RWPE2 (cell line): ENCODE measurements around the gene BCL2L11.

Experiments used
- ATAC-seq: fragments of 200-7000 bp; cut with Tn5 transposase; 3 replicates; pipeline ENCODE4 v1.9.1; 2021; ENCODE audit warnings: low read depth
- DNase-seq: peaks from one replicate; pipeline ENCODE4 v3.0.0-alpha.2; 2020; ENCODE audit warnings: low spot score
- H3K27ac ChIP-seq: fragments of 450-650 bp; 2 replicates; pipeline ENCODE4 v1.5.1; 2017; ENCODE audit warnings: mild to moderate bottlenecking; ENCODE audit not compliant: poor library complexity, severe bottlenecking
- H3K27me3 ChIP-seq: fragments of 250-450 bp; sonication (Bioruptor Pico); 2 replicates; pipeline ENCODE4 v1.5.1; 2021; ENCODE audit warnings: mild to moderate bottlenecking, moderate library complexity; ENCODE audit not compliant: insufficient read depth, poor library complexity, severe bottlenecking
- H3K36me3 ChIP-seq: fragments of 250-450 bp; sonication (Bioruptor Pico); 2 replicates; pipeline ENCODE4 v1.5.1; 2020; ENCODE audit warnings: low read depth, mild to moderate bottlenecking, moderate library complexity
- H3K4me1 ChIP-seq: fragments of 250-450 bp; sonication (Bioruptor Pico); 2 replicates; pipeline ENCODE4 v1.5.1; 2021; ENCODE audit warnings: mild to moderate bottlenecking, moderate library complexity; ENCODE audit not compliant: insufficient read depth, poor library complexity, severe bottlenecking
- H3K4me3 ChIP-seq: fragments of 250-450 bp; sonication (Bioruptor Pico); 2 replicates; pipeline ENCODE4 v1.5.1; 2021; ENCODE audit warnings: mild to moderate bottlenecking, moderate library complexity; ENCODE audit not compliant: severe bottlenecking
- H3K9me3 ChIP-seq: fragments of 250-450 bp; sonication (Bioruptor Pico); 2 replicates; pipeline ENCODE4 v1.5.1; 2021; ENCODE audit warnings: mild to moderate bottlenecking, moderate library complexity; ENCODE audit not compliant: severe bottlenecking
- TF ChIP-seq, protein P1 (sequence below): fragments of 450-650 bp; IDR thresholded peaks from one replicate; pipeline ENCODE4 v1.5.1; 2017; ENCODE audit warnings: mild to moderate bottlenecking, moderate library complexity; ENCODE audit not compliant: poor library complexity, severe bottlenecking

BCL2L11 gene

DNA sequence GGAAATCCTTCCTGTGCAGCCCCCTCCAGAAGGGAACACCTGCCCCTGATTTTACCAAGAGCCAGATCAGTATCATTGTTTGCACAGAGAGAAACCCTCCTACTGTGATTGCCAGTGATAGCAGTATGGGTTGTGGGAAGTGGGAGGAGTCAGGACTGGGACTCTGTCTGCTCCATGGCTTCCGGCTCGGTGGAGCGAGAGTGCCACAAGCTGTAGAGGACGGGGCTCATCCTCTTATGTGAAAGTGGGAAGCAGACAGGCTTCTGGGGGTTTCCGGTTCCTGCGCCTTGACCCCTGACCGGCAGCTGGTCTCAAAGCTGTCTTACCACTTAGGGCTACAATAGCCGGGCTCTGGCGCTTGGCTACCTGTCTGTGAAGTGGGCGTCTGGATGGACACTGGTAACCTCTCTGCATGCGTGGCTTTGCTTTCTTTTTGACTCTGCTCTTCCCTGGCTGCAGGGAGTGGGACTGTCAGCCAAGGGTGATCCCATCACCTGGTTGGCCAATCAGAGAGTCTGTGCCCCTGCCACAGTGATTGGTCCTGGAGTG, 79.7 kb downstream of the BCL2L11 start:
- DNase-seq = no peak
- no peaks in the 10 kb centered on the region for H3K27me3 ChIP-seq

DNA sequence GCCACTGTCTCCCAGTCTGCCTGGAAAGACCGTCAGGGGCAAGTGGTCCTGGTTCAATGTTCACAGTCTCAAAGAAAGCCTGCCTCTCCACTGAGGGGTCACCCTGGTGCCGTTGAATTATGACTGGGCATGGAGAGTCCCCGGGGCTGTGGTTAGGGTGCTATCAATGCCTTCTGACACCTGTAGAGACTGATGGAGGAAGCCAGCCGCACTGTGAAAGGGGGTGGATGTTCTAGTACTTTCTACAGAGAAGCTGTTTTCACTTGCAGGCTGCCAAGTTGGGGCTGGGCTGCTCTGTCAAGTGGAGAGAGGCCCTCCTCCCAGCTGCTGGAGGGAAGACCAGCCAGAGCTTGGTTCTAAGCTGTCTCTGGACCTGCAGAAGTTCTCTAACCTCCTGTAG, 80.5 kb downstream of the BCL2L11 start:
- no peak for ATAC-seq
- Histone ChIP-seq H3K27me3 (no peaks in the 10 kb centered on the region), H3K4me1 (no peaks in the 10 kb centered on the region), H3K27ac (no peak overlapping the region), H3K9me3 (no peaks in the 10 kb centered on the region), H3K36me3 (no peaks in the 10 kb centered on the region), H3K4me3 (no peak overlapping the region)
- TF ChIP-seq, protein P1, sequence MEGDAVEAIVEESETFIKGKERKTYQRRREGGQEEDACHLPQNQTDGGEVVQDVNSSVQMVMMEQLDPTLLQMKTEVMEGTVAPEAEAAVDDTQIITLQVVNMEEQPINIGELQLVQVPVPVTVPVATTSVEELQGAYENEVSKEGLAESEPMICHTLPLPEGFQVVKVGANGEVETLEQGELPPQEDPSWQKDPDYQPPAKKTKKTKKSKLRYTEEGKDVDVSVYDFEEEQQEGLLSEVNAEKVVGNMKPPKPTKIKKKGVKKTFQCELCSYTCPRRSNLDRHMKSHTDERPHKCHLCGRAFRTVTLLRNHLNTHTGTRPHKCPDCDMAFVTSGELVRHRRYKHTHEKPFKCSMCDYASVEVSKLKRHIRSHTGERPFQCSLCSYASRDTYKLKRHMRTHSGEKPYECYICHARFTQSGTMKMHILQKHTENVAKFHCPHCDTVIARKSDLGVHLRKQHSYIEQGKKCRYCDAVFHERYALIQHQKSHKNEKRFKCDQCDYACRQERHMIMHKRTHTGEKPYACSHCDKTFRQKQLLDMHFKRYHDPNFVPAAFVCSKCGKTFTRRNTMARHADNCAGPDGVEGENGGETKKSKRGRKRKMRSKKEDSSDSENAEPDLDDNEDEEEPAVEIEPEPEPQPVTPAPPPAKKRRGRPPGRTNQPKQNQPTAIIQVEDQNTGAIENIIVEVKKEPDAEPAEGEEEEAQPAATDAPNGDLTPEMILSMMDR = no peak
- DNase-seq = no peak

More for the DNA sequence above, 79.7 kb downstream of the BCL2L11 start:
- Histone ChIP-seq H3K9me3 (no peaks in the 10 kb centered on the region), H3K27ac (no peak overlapping the region), H3K4me1 (no peaks in the 10 kb centered on the region), H3K36me3 (no peaks in the 10 kb centered on the region), H3K4me3 (no peak overlapping the region)
- TF ChIP-seq, protein P1 = no peak
- no peak for ATAC-seq

DNA sequence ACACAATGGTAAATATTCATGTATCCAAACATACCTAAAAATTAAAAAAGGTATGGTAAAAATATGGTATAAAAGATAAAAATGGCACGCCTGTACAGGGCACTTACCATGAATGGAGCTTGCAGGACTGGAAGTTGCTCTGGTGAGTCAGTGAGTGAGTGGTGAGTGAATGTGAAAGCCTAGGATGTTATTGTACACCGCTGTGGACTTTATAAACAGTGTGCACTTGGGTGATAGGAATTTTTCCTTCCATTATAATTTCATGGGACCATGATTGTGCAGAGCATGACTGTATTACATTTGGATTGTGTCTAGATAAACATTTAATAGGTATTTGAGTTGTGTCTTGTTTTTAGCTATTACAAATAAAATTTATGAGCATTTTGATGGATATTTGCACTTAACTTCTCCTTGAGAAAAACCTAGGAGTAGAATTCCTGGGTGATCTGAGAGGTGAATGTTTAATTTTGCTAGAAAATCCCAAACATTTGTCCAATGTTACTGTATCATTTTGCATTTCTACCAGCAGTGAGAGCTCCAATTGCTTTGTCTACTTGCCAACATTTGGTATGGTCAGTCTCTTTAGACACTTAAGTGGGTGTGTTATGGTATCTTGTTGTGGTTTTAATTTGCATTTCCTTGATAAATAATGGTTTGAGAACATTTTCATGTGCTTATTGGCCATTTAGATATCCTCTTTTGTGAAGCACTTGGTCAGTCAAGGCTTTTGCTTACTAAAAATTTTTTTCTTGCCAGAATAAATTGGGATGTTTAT, 81.7 kb downstream of the BCL2L11 start:
- TF ChIP-seq, protein P1 = no peak
- H3K27me3 ChIP-seq = no peaks in the 10 kb centered on the region
- H3K36me3 ChIP-seq = no peaks in the 10 kb centered on the region
- ATAC-seq (peak; percentile 64; the same call in 2 of the 3 replicates), DNase-seq (no peak)
- no peak overlapping the region for H3K4me3 ChIP-seq
- no peaks in the 10 kb centered on the region for H3K9me3 ChIP-seq
- no peak overlapping the region for H3K27ac ChIP-seq
- no peaks in the 10 kb centered on the region for H3K4me1 ChIP-seq

DNA sequence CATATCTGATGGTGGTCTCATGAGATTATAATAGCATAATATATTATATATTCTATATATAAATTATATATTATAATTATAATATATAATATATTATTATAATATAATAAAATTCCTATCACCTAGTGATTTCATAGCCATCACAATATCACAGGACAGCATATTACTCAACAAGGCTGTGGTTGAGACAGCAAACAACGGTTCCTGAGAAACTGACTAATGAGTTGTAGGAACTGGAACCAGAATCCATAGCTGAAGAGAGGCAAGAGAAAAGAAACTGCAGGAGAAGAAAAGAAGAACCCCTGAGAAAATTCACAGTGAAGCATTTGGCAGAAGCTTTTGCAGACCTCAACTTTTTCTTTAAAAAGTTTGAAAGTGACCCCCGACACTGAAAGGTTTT, 84.0 kb downstream of the BCL2L11 start:
- no peaks in the 10 kb centered on the region for H3K9me3 ChIP-seq
- TF ChIP-seq, protein P1 = no peak
- no peak for ATAC-seq
- H3K36me3 ChIP-seq = no peaks in the 10 kb centered on the region
- no peak overlapping the region for H3K4me3 ChIP-seq
- no peak for DNase-seq
- H3K27me3 ChIP-seq = no peaks in the 10 kb centered on the region
- H3K4me1 ChIP-seq = no peaks in the 10 kb centered on the region
- no peak overlapping the region for H3K27ac ChIP-seq

DNA sequence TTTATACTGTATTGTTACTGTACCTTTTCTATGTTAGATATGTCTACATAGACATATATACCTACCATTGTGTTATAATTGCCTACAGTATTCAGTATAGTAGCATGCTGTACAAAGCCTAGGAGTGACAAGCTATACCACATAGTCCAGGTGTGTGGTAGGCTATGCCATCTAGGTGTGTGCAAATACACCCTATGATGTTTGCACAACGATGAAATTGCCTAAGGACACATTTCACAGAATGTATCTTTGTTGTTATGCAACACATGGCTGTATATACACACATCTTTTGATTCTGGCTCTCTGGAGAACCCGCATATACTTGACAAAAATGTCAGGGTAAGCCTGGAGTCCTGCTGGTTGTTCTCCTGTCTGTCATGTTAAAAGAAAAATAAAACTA, 85.1 kb downstream of the BCL2L11 start:
- TF ChIP-seq, protein P1 = no peak
- Histone ChIP-seq H3K4me1 (no peaks in the 10 kb centered on the region), H3K36me3 (no peaks in the 10 kb centered on the region), H3K27ac (no peak overlapping the region), H3K4me3 (no peak overlapping the region), H3K9me3 (no peaks in the 10 kb centered on the region), H3K27me3 (no peaks in the 10 kb centered on the region)
- ATAC-seq (no peak), DNase-seq (no peak)
